Measurements from ENCODE around the gene DYTN.
"Not testable (repeated sequence)": the region's sequence is repeated elsewhere in the genome, so short reads cannot be mapped to it uniquely, and the experiment has no call there.

Gene DYTN

DNA sequence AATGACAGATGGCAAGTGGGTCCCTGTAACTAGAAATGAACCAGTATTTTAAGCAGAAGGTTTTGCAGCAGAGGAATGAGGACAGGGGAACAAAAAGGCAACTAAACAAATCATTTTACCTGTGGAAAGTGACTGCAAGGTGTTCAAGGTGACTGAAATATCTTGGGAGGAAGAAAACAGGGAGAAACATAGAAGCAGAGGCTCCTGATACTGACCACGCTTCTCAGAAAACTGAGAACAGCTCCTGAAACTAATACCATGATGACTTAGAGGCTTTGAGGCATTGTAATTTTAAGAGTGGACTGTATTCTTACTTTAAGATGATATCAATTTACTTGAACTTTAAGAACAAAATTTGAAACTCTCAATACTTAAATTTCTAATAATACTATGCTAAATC is at the start of gene DYTN:
Gene DYTN, minus strand, starts transcription at position 101 of the 400 bp plus-strand sequence. CDS start 117 bp downstream, outside the sequence.
- no peak for DNase-seq (ENCODE audit: low read depth)

GRCh38 chr2:206766057-206766930 is 48.1 kb upstream of the DYTN start:
- DNase-seq (ENCODE audit: low read depth), result no peak

GRCh38 chr2:206765242-206766056 is 47.3 kb upstream of the DYTN start, which contains the start of the genes FASTKD2 and MDH1B:
Gene FASTKD2, plus strand, starts transcription at chr2:206765606. Its CDS starts 1,088 bp downstream, at chr2:206766694.
Gene MDH1B, minus strand, starts transcription at chr2:206765328. Its CDS starts 57 bp downstream, at chr2:206765271.
- DNase-seq (ENCODE audit: low read depth), result peak; percentile 89

GRCh38 chr2:206764673-206765241 is 46.6 kb upstream of the DYTN start:
- DNase-seq (ENCODE audit: low read depth), result no peak

GRCh38 chr2:206756816-206757215 is 38.6 kb upstream of the DYTN start:
- DNase-seq (ENCODE audit: low read depth), result no peak

DNA sequence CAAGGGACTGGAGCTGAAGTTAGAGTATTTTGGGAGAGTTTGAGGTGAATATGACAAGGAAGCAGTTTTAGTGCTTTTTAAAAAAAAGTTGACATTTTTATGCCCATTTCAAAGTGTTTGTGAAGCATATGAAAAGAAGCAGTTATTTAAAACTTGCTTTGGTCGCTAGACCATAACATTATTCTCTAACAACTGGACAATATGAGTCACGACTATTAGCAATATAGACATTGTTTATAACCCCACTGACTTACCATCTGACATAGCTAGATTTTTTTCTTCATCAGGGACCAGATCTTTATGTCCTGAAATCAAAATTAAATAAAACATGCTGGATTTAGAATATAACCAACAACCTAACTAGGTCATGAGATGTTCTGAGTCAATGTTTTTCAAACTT is 22.6 kb upstream of the DYTN start:
- DNase-seq (ENCODE audit: low read depth), result no peak

DNA sequence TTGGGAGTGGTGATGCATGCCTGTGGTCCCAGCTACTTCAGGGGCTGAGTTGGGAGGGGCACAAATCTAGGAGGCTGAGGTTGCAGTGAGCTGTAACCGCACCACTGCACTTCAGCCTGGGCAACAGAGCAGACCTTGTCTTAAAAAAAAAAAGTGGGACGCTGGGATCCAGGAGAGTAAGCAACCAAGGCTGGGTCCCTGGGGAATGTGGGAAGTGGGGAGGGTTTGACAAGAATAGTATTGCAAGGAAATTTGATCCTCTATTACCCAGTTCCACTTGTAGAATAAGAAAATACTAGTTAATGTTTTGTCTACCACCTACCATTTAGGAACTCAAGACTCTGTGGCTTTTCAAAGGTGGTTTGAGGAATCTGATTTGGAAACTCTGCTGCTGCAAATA is 21.1 kb upstream of the DYTN start:
- DNase-seq (ENCODE audit: low read depth), result no peak

- no peak for DNase-seq (ENCODE audit: low read depth)
Measured at GRCh38 chr2:206736935-206737334, 18.7 kb upstream of the DYTN start.

DNA sequence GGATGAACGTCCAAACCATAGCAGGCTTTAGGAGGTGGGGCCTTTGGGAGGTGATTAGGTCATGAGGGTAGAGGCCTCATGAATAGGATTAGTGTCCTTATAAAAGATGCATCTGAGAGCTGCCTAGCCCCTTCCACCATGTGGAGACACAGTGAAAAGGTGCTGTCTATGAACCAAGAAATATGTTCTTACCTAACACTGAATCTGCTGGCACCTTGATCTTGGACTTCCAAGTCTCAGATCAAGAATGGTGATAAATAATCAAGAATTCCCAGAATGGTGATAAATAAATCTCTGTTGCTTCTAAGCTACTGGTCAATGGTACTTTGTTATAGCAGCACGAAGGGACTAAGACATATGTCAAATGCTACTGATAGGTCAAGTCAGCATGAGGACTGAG is 15.1 kb upstream of the DYTN start:
- DNase-seq (ENCODE audit: low read depth), result no peak

DNA sequence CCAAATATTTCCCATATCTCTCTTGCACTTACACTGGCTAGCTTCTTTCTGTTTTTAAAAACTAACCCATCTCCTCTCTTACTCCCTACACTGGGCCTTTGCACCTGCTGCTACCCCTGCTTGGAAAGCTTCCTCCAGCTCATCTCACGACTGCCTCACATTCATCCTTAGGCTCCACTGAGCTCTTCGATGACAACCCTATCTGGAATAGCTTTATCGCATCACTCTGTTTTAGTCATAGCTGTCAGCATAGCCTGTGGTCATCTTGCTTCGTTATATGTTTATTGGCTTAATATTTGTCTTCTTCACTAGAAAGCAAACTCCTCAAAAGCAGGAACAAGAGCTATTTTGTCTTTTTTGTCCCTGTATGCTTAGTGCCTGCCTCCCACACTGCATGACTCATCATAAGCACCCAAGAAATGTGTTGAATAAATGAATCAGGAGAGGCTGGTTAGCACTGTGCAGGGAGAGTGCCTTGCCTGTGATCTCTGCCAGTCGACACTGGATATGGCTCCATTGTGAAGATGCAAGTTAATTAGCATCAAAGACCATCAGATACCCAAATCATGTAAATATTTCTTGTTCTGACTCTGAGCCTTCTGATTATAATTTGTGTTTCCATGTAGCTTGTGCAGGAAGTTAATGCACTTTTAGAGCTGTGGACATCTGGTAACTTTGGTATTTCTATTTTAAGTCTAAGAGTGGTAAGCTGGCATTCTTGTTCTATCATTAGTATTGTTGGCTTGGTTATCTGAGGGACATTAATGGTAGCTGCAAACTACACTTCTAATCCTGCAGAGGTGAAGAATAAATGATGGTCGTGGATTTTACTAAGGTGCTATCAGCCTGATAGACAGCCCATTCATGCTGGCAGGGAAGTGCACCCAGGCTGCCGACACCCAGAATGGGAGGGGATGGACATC is 10.3 kb upstream of the DYTN start:
- peak; percentile 14 for DNase-seq (ENCODE audit: low read depth)

DNA sequence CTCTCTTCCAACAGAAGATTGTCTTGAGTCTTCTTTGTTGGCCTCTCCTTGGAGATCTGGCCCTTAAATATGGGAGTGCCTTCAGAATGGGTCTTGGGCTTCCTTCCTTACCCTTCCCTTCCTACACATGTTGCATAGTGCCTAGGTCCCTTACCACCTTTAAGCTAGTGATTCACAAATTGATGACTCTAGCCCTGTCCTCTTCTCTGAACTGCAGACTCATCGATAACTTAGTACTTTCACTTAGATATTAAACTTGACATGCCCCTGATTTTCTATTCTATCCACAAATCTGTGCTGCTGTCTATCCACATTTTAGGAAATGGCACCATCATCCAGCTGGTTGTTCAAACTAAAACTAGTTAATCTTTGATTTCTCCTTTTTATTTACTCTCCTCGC is 9.1 kb upstream of the DYTN start:
- DNase-seq (ENCODE audit: low read depth), result no peak

DNA sequence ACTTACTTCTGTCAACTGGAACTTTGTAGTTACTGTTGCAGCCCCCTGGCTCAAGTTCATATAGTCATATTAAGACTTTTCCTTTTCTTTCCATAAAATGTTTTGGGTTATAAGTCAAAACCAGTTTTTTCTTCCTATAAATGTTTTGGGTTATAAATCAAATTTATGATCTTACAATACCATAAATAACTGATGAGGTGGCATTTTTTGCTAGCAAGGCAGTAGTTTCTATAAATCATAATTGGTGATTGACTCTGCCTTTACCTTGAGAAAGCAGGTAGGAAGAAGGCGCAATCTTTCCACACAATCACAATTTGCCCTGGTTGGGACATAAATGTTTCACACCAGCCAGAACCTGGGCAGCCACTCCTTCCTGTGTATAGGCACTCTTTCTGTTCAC is 5.1 kb upstream of the DYTN start:
- no peak for DNase-seq (ENCODE audit: low read depth)

- no peak for DNase-seq (ENCODE audit: low read depth)
Measured at GRCh38 chr2:206721256-206721920, 3.2 kb upstream of the DYTN start.

DNA sequence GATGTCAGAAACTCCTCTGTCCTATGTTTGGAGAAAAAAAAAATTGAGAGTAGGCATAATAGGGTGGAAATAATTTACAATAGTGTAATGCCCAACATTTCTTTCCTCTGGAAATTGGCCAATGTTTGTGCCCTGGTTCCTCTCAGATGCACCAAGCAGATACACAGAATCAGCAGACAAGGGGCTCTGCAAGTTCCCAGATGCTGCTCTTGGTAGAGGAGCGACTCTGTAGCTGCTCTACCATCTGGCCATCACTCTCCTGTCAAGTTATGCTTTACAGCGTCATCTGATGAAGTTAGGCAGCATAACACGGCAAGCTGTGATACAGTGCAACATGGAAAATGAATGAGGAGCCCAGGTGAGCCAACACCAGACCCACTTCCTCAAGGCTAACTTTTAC is 1.6 kb downstream of the DYTN start:
- no peak for DNase-seq (ENCODE audit: low read depth)

- DNase-seq (ENCODE audit: low read depth), result not testable (repeated sequence)
Measured at GRCh38 chr2:206715183-206715582, 3.0 kb downstream of the DYTN start.

- no peak for DNase-seq (ENCODE audit: low read depth)
Measured at GRCh38 chr2:206713746-206714145, 4.5 kb downstream of the DYTN start.

DNA sequence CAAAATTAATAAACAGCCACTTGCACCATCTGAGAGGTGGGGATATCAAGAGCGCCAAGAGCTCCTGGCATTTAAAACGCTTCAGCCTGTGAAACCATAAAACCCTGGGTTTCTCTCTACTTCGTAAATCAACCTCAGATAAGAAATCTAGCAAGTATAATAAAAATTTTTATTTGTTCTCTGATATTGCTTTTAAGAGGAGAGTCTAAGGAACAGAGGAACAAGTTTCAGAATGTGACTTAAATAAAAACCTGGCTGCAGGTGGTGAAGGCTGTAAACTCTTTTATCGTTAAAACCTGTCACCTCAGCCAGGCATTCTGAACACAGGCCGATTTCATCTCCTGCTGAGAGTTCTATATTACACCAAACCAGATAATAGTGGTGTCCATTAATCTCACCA is 9.9 kb downstream of the DYTN start:
- no peak for DNase-seq (ENCODE audit: low read depth)

GRCh38 chr2:206707164-206707701 is 11.0 kb downstream of the DYTN start:
- DNase-seq (ENCODE audit: low read depth), result no peak

GRCh38 chr2:206701952-206702605 is 16.1 kb downstream of the DYTN start:
- no peak for DNase-seq (ENCODE audit: low read depth)

- DNase-seq (ENCODE audit: low read depth), result no peak
Measured at GRCh38 chr2:206700156-206700555, 18.0 kb downstream of the DYTN start.

Measured in non-pigmented ciliary epithelial cell (primary cell).